NT2/D1 (cell line): ENCODE data around the gene TMCO4.

Experiments
- DNase-seq: peaks from one replicate; pipeline ENCODE4 v3.0.0-alpha.2; 2011; ENCODE audit warnings: low read depth, low spot score
- H3K27me3 ChIP-seq: 2 replicates; pipeline ENCODE4 v1.6.0; 2011; ENCODE audit warnings: mild to moderate bottlenecking; ENCODE audit not compliant: insufficient read length, insufficient read depth
- H3K36me3 ChIP-seq: 2 replicates; pipeline ENCODE4 v1.6.1; 2011; ENCODE audit warnings: mild to moderate bottlenecking, low read length, mixed read lengths; ENCODE audit not compliant: insufficient read depth, insufficient read length
- H3K4me1 ChIP-seq: 2 replicates; pipeline ENCODE4 v1.5.1; 2011; ENCODE audit not compliant: insufficient read depth, insufficient read length
- H3K4me3 ChIP-seq: 2 replicates; pipeline ENCODE4 v1.5.1; 2011; ENCODE audit warnings: low read depth; ENCODE audit not compliant: insufficient read length
- H3K9ac ChIP-seq: 2 replicates; pipeline ENCODE4 v1.6.0; 2011; ENCODE audit warnings: low read depth; ENCODE audit not compliant: insufficient read length
- H3K9me3 ChIP-seq: 2 replicates; pipeline ENCODE4 v1.5.1; 2011; ENCODE audit warnings: mild to moderate bottlenecking, low read length; ENCODE audit not compliant: insufficient read depth
- SUZ12 ChIP-seq: IDR thresholded peaks from 2 replicates; pipeline ENCODE4 v1.6.1; 2011; ENCODE audit not compliant: insufficient read length, insufficient read depth; ENCODE audit errors: extremely low read depth
- YY1 ChIP-seq: IDR thresholded peaks from 2 replicates; pipeline ENCODE4 v1.6.1; 2011; ENCODE audit not compliant: insufficient read length, insufficient read depth
- ZNF274 ChIP-seq: IDR thresholded peaks from 2 replicates; pipeline ENCODE4 v1.6.1; 2011; ENCODE audit warnings: mild to moderate bottlenecking, low read depth, low read length

The TMCO4 gene

GRCh38 chr1:19682257-19682656, 117.5 kb downstream of the TMCO4 start:
- DNase-seq = no peak
- Histone ChIP-seq H3K4me3 (no peak overlapping the region), H3K9me3 (no peaks in the 10 kb centered on the region), H3K4me1 (peaks cover 6% of the 10 kb centered on the region), H3K9ac (no peak overlapping the region), H3K36me3 (no peaks in the 10 kb centered on the region), H3K27me3 (peaks cover 14% of the 10 kb centered on the region)
- TF ChIP-seq YY1 (no peak), ZNF274 (no peak), SUZ12 (no peak)

GRCh38 chr1:19680644-19681043, 119.1 kb downstream of the TMCO4 start:
- Histone ChIP-seq H3K4me3 (no peak overlapping the region), H3K4me1 (peaks cover 6% of the 10 kb centered on the region), H3K9ac (no peak overlapping the region), H3K9me3 (no peaks in the 10 kb centered on the region), H3K27me3 (peaks cover 19% of the 10 kb centered on the region), H3K36me3 (no peaks in the 10 kb centered on the region)
- DNase-seq = no peak
- TF ChIP-seq ZNF274 (no peak), YY1 (no peak), SUZ12 (no peak)

- Histone ChIP-seq H3K36me3 (no peaks in the 10 kb centered on the region), H3K9me3 (no peaks in the 10 kb centered on the region), H3K27me3 (peaks cover 28% of the 10 kb centered on the region), H3K9ac (no peak overlapping the region), H3K4me3 (no peak overlapping the region), H3K4me1 (peaks cover 6% of the 10 kb centered on the region)
- DNase-seq = no peak
- TF ChIP-seq SUZ12 (no peak), YY1 (no peak)
Observed at GRCh38 chr1:19679691-19680090, 120.0 kb downstream of the TMCO4 start.

GRCh38 chr1:19678931-19679453, 120.7 kb downstream of the TMCO4 start:
- no peaks in the 10 kb centered on the region for H3K36me3 ChIP-seq
- peaks cover 6% of the 10 kb centered on the region for H3K4me1 ChIP-seq
- no peak for TF ChIP-seq SUZ12
- no peak for TF ChIP-seq ZNF274
- no peak for TF ChIP-seq YY1
- H3K9me3 ChIP-seq = no peaks in the 10 kb centered on the region
- H3K4me3 ChIP-seq = no peak overlapping the region
- DNase-seq = no peak
- peaks cover 31% of the 10 kb centered on the region for H3K27me3 ChIP-seq
- no peak overlapping the region for H3K9ac ChIP-seq

- Histone ChIP-seq H3K36me3 (no peaks in the 10 kb centered on the region), H3K9ac (no peak overlapping the region), H3K4me1 (peaks cover 6% of the 10 kb centered on the region), H3K4me3 (no peak overlapping the region), H3K9me3 (no peaks in the 10 kb centered on the region), H3K27me3 (peaks cover 31% of the 10 kb centered on the region)
- no peak for DNase-seq
- no peak for TF ChIP-seq SUZ12
- TF ChIP-seq YY1 = no peak
- TF ChIP-seq ZNF274 = no peak
Observed at GRCh38 chr1:19678493-19678892, 121.2 kb downstream of the TMCO4 start.

GRCh38 chr1:19676438-19676922, 123.2 kb downstream of the TMCO4 start:
- peaks cover 3% of the 10 kb centered on the region for H3K4me1 ChIP-seq
- no peaks in the 10 kb centered on the region for H3K36me3 ChIP-seq
- peaks cover 31% of the 10 kb centered on the region for H3K27me3 ChIP-seq
- TF ChIP-seq ZNF274 (no peak), YY1 (no peak)
- peak; percentile 59 for DNase-seq
- H3K9me3 ChIP-seq = no peaks in the 10 kb centered on the region
- H3K9ac ChIP-seq = no peak overlapping the region
- no peak overlapping the region for H3K4me3 ChIP-seq

GRCh38 chr1:19675797-19676196, 123.9 kb downstream of the TMCO4 start:
- Histone ChIP-seq H3K36me3 (no peaks in the 10 kb centered on the region), H3K4me1 (peaks cover 3% of the 10 kb centered on the region), H3K9me3 (no peaks in the 10 kb centered on the region), H3K9ac (no peak overlapping the region), H3K4me3 (no peak overlapping the region), H3K27me3 (peaks cover 31% of the 10 kb centered on the region)
- no peak for DNase-seq
- TF ChIP-seq ZNF274 (no peak), YY1 (no peak), SUZ12 (no peak)

- H3K4me3 ChIP-seq = no peak overlapping the region
- no peak for DNase-seq
- no peaks in the 10 kb centered on the region for H3K9me3 ChIP-seq
- H3K36me3 ChIP-seq = no peaks in the 10 kb centered on the region
- H3K27me3 ChIP-seq = peaks cover 25% of the 10 kb centered on the region
- H3K4me1 ChIP-seq = no peaks in the 10 kb centered on the region
- no peak overlapping the region for H3K9ac ChIP-seq
- TF ChIP-seq YY1 (no peak), ZNF274 (no peak), SUZ12 (no peak)
Observed at GRCh38 chr1:19672237-19672636, 127.5 kb downstream of the TMCO4 start.
